Measurements from ENCODE around the gene SNED1.

GRCh38 chr2:241125626-241126025, 127.2 kb downstream of the SNED1 start:
- TF ChIP-seq CTCF (IDR thresholded peaks at IDR 0.05) (no peak), EZH2phosphoT487 (IDR thresholded peaks at IDR 0.05) (no peak)
